Adipocyte (in vitro differentiated cells): ENCODE results near the gene MAN2B2.

Experiments used
- DNase-seq: peaks from one replicate; pipeline ENCODE4 v3.0.0-alpha.2; 2015; ENCODE audit warnings: low read depth
- H3K27me3 ChIP-seq: replicated peaks from 2 replicates; pipeline ENCODE4 v1.7.0; 2013; ENCODE audit warnings: mild to moderate bottlenecking, low read length, moderate library complexity; ENCODE audit not compliant: control insufficient read depth, insufficient read depth
- H3K36me3 ChIP-seq: 2 replicates; pipeline ENCODE4 v1.7.0; 2013; ENCODE audit warnings: low read length, mild to moderate bottlenecking, moderate library complexity; ENCODE audit not compliant: control insufficient read depth, insufficient read depth, severe bottlenecking
- H3K4me1 ChIP-seq: 2 replicates; pipeline ENCODE4 v1.7.0; 2013; ENCODE audit warnings: mild to moderate bottlenecking, low read length, moderate library complexity; ENCODE audit not compliant: control insufficient read depth, insufficient read depth
- H3K4me3 ChIP-seq: 2 replicates; pipeline ENCODE4 v1.7.0; 2013; ENCODE audit warnings: mild to moderate bottlenecking, low read length, moderate library complexity
- H3K9ac ChIP-seq: 2 replicates; pipeline ENCODE4 v1.7.0; 2013; ENCODE audit warnings: mild to moderate bottlenecking, low read length, moderate library complexity
- H3K9me3 ChIP-seq: 2 replicates; pipeline ENCODE4 v1.7.0; 2013; ENCODE audit warnings: mild to moderate bottlenecking, low read length, moderate library complexity; ENCODE audit not compliant: control insufficient read depth

Gene MAN2B2

GRCh38 chr4:6598127-6598526, 23.1 kb downstream of the MAN2B2 start:
- Histone ChIP-seq H3K4me1 (no peaks in the 10 kb centered on the region), H3K27me3 (no peaks in the 10 kb centered on the region), H3K9ac (no peak overlapping the region), H3K4me3 (no peak overlapping the region), H3K9me3 (no peaks in the 10 kb centered on the region), H3K36me3 (peaks cover 35% of the 10 kb centered on the region)
- DNase-seq, result no peak

GRCh38 chr4:6598641-6599040, 23.7 kb downstream of the MAN2B2 start:
- no peak overlapping the region for H3K4me3 ChIP-seq

GRCh38 chr4:6601661-6602250, 26.8 kb downstream of the MAN2B2 start:
- DNase-seq, result no peak
- Histone ChIP-seq H3K27me3 (no peaks in the 10 kb centered on the region), H3K4me3 (no peak overlapping the region), H3K36me3 (peaks cover 38% of the 10 kb centered on the region), H3K4me1 (no peaks in the 10 kb centered on the region), H3K9me3 (peaks cover 10% of the 10 kb centered on the region), H3K9ac (no peak overlapping the region)

More at GRCh38 chr4:6598641-6599040, 23.7 kb downstream of the MAN2B2 start:
- H3K4me1 ChIP-seq, result no peaks in the 10 kb centered on the region
- no peak overlapping the region for H3K9ac ChIP-seq
- H3K9me3 ChIP-seq, result no peaks in the 10 kb centered on the region
- peaks cover 33% of the 10 kb centered on the region for H3K36me3 ChIP-seq
- no peak for DNase-seq
- no peaks in the 10 kb centered on the region for H3K27me3 ChIP-seq

- H3K27me3 ChIP-seq, result no peaks in the 10 kb centered on the region
- no peaks in the 10 kb centered on the region for H3K4me1 ChIP-seq
- no peak for DNase-seq
- H3K36me3 ChIP-seq, result peaks cover 38% of the 10 kb centered on the region
- H3K4me3 ChIP-seq, result no peak overlapping the region
- no peak overlapping the region for H3K9ac ChIP-seq
- peaks cover 10% of the 10 kb centered on the region for H3K9me3 ChIP-seq
These were observed 27.3 kb downstream of the MAN2B2 start for GRCh38 chr4:6602289-6602688.

GRCh38 chr4:6603128-6603527, 28.1 kb downstream of the MAN2B2 start:
- DNase-seq, result no peak

GRCh38 chr4:6605114-6605513, 30.1 kb downstream of the MAN2B2 start:
- DNase-seq, result no peak
- H3K27me3 ChIP-seq, result no peaks in the 10 kb centered on the region
- peaks cover 10% of the 10 kb centered on the region for H3K9me3 ChIP-seq
- H3K4me1 ChIP-seq, result no peaks in the 10 kb centered on the region
- H3K4me3 ChIP-seq, result no peak overlapping the region
- peaks cover 51% of the 10 kb centered on the region for H3K36me3 ChIP-seq
- H3K9ac ChIP-seq, result no peak overlapping the region

More at GRCh38 chr4:6603128-6603527, 28.1 kb downstream of the MAN2B2 start:
- H3K9ac ChIP-seq, result no peak overlapping the region
- H3K9me3 ChIP-seq, result peaks cover 10% of the 10 kb centered on the region
- no peak overlapping the region for H3K4me3 ChIP-seq
- no peaks in the 10 kb centered on the region for H3K4me1 ChIP-seq
- H3K36me3 ChIP-seq, result peaks cover 40% of the 10 kb centered on the region
- no peaks in the 10 kb centered on the region for H3K27me3 ChIP-seq

- Histone ChIP-seq H3K9ac (no peak overlapping the region), H3K27me3 (no peaks in the 10 kb centered on the region), H3K4me3 (no peak overlapping the region), H3K9me3 (peaks cover 10% of the 10 kb centered on the region), H3K36me3 (peaks cover 48% of the 10 kb centered on the region), H3K4me1 (no peaks in the 10 kb centered on the region)
- DNase-seq, result no peak
These were observed 30.6 kb downstream of the MAN2B2 start for GRCh38 chr4:6605605-6606004.

- Histone ChIP-seq H3K4me3 (no peak overlapping the region), H3K4me1 (no peaks in the 10 kb centered on the region), H3K27me3 (no peaks in the 10 kb centered on the region), H3K9ac (no peak overlapping the region), H3K9me3 (peaks cover 10% of the 10 kb centered on the region), H3K36me3 (peaks cover 50% of the 10 kb centered on the region)
- no peak for DNase-seq
These were observed 31.7 kb downstream of the MAN2B2 start for GRCh38 chr4:6606465-6607235.

- Histone ChIP-seq H3K9ac (no peak overlapping the region), H3K27me3 (no peaks in the 10 kb centered on the region), H3K36me3 (peaks cover 43% of the 10 kb centered on the region), H3K4me1 (no peaks in the 10 kb centered on the region), H3K9me3 (peaks cover 10% of the 10 kb centered on the region), H3K4me3 (no peak overlapping the region)
- no peak for DNase-seq
These were observed 32.5 kb downstream of the MAN2B2 start for GRCh38 chr4:6607368-6608055.

- H3K4me3 ChIP-seq, result no peak overlapping the region
- H3K36me3 ChIP-seq, result peaks cover 40% of the 10 kb centered on the region
- no peak overlapping the region for H3K9ac ChIP-seq
- H3K9me3 ChIP-seq, result peaks cover 10% of the 10 kb centered on the region
- no peak for DNase-seq
- H3K4me1 ChIP-seq, result no peaks in the 10 kb centered on the region
- no peaks in the 10 kb centered on the region for H3K27me3 ChIP-seq
These were observed 33.9 kb downstream of the MAN2B2 start for GRCh38 chr4:6608758-6609414.
